Measurements from ENCODE around the gene LPIN1.

LPIN1 gene

DNA sequence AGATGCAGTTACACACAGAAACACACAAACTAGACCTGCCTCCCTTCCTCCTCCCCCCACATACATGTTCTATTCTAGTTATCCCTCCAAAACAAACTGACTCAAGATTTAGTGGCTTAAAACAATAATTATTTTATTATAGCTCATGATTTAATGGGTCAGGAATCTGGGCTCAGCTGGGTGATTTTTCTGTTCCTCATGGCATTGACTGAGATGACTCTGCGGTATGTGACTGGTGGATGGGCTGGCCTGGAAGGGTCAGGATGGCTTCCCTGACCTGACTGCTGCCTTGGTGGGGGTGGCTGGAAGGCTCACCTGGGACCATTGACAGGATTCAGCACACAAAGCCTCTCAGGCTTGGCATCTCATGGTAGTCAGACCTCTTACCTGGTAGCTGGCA lies 42.7 kb upstream of the LPIN1 start:
- H3K27ac ChIP-seq, result no peak overlapping the region
- H3K9ac ChIP-seq, result no peak overlapping the region
- H3K4me3 ChIP-seq (IDR thresholded peaks at IDR 0.05; ENCODE audit: insufficient read depth, low read depth, low read length), result no peak overlapping the region
- no peaks in the 10 kb centered on the region for H3K27me3 ChIP-seq (ENCODE audit: insufficient read depth, low read depth)
- H2AFZ ChIP-seq (ENCODE audit: low read depth), result no peak overlapping the region
- H4K20me1 ChIP-seq (ENCODE audit: insufficient read depth), result no peaks in the 10 kb centered on the region
- H3K36me3 ChIP-seq (ENCODE audit: insufficient read depth), result no peaks in the 10 kb centered on the region
- H3K79me2 ChIP-seq (ENCODE audit: insufficient read depth, low read depth), result no peaks in the 10 kb centered on the region
- H3K4me2 ChIP-seq, result no peak overlapping the region
- no peaks in the 10 kb centered on the region for H3K4me1 ChIP-seq (ENCODE audit: low read depth, poor library complexity, severe bottlenecking)
- TF ChIP-seq, protein P1, sequence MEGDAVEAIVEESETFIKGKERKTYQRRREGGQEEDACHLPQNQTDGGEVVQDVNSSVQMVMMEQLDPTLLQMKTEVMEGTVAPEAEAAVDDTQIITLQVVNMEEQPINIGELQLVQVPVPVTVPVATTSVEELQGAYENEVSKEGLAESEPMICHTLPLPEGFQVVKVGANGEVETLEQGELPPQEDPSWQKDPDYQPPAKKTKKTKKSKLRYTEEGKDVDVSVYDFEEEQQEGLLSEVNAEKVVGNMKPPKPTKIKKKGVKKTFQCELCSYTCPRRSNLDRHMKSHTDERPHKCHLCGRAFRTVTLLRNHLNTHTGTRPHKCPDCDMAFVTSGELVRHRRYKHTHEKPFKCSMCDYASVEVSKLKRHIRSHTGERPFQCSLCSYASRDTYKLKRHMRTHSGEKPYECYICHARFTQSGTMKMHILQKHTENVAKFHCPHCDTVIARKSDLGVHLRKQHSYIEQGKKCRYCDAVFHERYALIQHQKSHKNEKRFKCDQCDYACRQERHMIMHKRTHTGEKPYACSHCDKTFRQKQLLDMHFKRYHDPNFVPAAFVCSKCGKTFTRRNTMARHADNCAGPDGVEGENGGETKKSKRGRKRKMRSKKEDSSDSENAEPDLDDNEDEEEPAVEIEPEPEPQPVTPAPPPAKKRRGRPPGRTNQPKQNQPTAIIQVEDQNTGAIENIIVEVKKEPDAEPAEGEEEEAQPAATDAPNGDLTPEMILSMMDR (conservative IDR thresholded peaks at IDR 0.05; ENCODE audit: low read depth, low read length), result no peak

DNA sequence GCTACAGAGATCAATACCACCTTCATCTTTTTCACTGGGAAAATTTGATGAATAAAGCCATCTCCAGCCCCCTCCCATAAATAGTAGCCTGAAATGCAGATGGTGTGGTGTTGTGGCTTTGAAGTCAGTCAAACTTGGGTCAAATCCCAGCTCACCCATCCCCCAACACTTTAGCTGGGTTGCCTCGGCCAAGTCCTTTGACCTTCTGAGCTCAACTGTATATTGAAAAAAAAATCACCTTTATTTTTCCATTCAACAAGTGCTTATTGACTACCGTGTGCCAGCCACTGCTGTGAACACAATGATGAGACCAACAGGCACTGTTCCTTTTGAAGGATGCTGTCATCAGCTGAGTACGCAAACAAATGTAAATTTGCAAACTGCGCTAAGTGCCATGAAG lies 41.4 kb upstream of the LPIN1 start:
- TF ChIP-seq, protein P1 (conservative IDR thresholded peaks at IDR 0.05; ENCODE audit: low read depth, low read length), result no peak
- no peaks in the 10 kb centered on the region for H4K20me1 ChIP-seq (ENCODE audit: insufficient read depth)
- H3K4me3 ChIP-seq (IDR thresholded peaks at IDR 0.05; ENCODE audit: insufficient read depth, low read depth, low read length), result no peak overlapping the region
- no peaks in the 10 kb centered on the region for H3K4me1 ChIP-seq (ENCODE audit: low read depth, poor library complexity, severe bottlenecking)
- H3K4me2 ChIP-seq, result no peak overlapping the region
- no peak overlapping the region for H2AFZ ChIP-seq (ENCODE audit: low read depth)
- no peaks in the 10 kb centered on the region for H3K36me3 ChIP-seq (ENCODE audit: insufficient read depth)
- H3K79me2 ChIP-seq (ENCODE audit: insufficient read depth, low read depth), result no peaks in the 10 kb centered on the region
- H3K27ac ChIP-seq, result no peak overlapping the region
- no peaks in the 10 kb centered on the region for H3K27me3 ChIP-seq (ENCODE audit: insufficient read depth, low read depth)
- no peak overlapping the region for H3K9ac ChIP-seq

DNA sequence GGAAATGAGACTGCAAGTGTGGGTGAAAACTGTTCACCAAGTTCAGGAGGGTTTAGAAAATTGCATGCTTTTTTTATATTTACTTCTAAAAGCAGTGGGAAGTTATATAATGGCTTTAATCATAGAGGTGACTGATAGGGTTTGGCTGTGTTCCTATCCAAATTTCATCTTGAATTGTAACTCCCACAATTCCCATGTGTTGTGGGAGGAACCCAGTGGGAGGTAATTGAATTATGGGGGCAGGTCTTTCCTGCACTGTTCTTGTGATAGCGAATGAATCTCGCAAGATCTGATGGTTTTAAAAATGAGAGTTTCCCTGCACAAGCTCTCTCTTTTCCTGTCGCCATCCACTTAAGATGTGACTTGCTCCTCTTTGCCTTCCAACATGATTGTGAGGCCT lies 40.7 kb upstream of the LPIN1 start:
- Histone ChIP-seq H3K79me2 (ENCODE audit: insufficient read depth, low read depth) (no peaks in the 10 kb centered on the region), H3K27ac (no peak overlapping the region), H3K4me3 (IDR thresholded peaks at IDR 0.05; ENCODE audit: insufficient read depth, low read depth, low read length) (no peak overlapping the region), H2AFZ (ENCODE audit: low read depth) (no peak overlapping the region), H3K4me1 (ENCODE audit: low read depth, poor library complexity, severe bottlenecking) (no peaks in the 10 kb centered on the region), H4K20me1 (ENCODE audit: insufficient read depth) (no peaks in the 10 kb centered on the region), H3K36me3 (ENCODE audit: insufficient read depth) (no peaks in the 10 kb centered on the region), H3K9ac (no peak overlapping the region), H3K4me2 (no peak overlapping the region), H3K27me3 (ENCODE audit: insufficient read depth, low read depth) (no peaks in the 10 kb centered on the region)
- TF ChIP-seq, protein P1 (conservative IDR thresholded peaks at IDR 0.05; ENCODE audit: low read depth, low read length), result no peak

DNA sequence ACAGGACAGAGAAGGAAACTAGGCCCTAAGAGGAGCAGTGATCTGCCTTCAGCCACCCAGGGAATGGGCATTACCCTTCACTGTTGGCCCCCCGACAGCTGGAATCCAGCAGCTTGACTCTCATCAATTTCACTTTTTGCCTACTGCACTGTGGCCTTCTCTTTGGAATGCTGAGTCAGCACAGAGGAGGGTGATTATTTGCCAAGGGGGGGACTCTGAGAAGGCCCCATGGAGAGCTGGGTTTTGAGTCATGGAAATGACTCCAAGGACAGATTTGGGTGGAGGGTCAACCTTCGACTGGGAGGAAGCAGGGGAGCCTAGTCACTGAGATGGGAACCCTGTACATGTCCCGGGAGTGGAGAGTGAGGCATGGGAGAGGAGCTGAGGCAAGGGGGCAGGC lies 38.3 kb upstream of the LPIN1 start:
- H3K4me3 ChIP-seq (IDR thresholded peaks at IDR 0.05; ENCODE audit: insufficient read depth, low read depth, low read length), result no peak overlapping the region
- H3K4me1 ChIP-seq (ENCODE audit: low read depth, poor library complexity, severe bottlenecking), result no peaks in the 10 kb centered on the region
- TF ChIP-seq, protein P1 (conservative IDR thresholded peaks at IDR 0.05; ENCODE audit: low read depth, low read length), result no peak
- H3K36me3 ChIP-seq (ENCODE audit: insufficient read depth), result no peaks in the 10 kb centered on the region
- H3K27me3 ChIP-seq (ENCODE audit: insufficient read depth, low read depth), result no peaks in the 10 kb centered on the region
- no peaks in the 10 kb centered on the region for H3K79me2 ChIP-seq (ENCODE audit: insufficient read depth, low read depth)
- no peak overlapping the region for H3K4me2 ChIP-seq
- no peak overlapping the region for H2AFZ ChIP-seq (ENCODE audit: low read depth)
- no peaks in the 10 kb centered on the region for H4K20me1 ChIP-seq (ENCODE audit: insufficient read depth)
- H3K9ac ChIP-seq, result no peak overlapping the region
- no peak overlapping the region for H3K27ac ChIP-seq

DNA sequence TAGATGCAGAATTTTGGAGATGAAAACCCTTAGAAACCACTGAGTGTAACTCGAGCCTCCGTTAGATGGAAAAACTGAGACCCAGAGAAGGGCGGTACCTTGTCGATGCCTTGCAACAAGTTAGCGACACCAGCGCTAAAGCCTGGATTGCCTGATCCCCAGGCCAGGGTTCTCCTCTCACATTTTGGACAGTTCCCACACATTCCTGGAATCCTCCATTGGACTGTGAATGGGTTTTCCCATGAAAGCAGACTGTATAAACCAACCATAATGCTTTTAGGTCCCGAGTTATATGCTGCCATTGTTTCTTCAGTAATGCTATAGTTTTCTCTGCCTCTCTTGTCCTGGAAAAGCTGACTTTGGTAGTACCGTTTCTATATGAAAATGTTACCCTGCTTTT lies 37.1 kb upstream of the LPIN1 start:
- TF ChIP-seq, protein P1 (conservative IDR thresholded peaks at IDR 0.05; ENCODE audit: low read depth, low read length), result no peak
- no peaks in the 10 kb centered on the region for H3K27me3 ChIP-seq (ENCODE audit: insufficient read depth, low read depth)
- no peaks in the 10 kb centered on the region for H3K4me1 ChIP-seq (ENCODE audit: low read depth, poor library complexity, severe bottlenecking)
- H3K4me2 ChIP-seq, result no peak overlapping the region
- H3K36me3 ChIP-seq (ENCODE audit: insufficient read depth), result no peaks in the 10 kb centered on the region
- no peak overlapping the region for H3K4me3 ChIP-seq (IDR thresholded peaks at IDR 0.05; ENCODE audit: insufficient read depth, low read depth, low read length)
- no peak overlapping the region for H2AFZ ChIP-seq (ENCODE audit: low read depth)
- H3K27ac ChIP-seq, result no peak overlapping the region
- no peak overlapping the region for H3K9ac ChIP-seq
- H3K79me2 ChIP-seq (ENCODE audit: insufficient read depth, low read depth), result no peaks in the 10 kb centered on the region
- no peaks in the 10 kb centered on the region for H4K20me1 ChIP-seq (ENCODE audit: insufficient read depth)
